ENCODE measurements around the gene PHYHIPL.

GRCh38 chr10:59290448-59290847 lies 114.0 kb downstream of the PHYHIPL start:
- TF ChIP-seq CTCF (IDR thresholded peaks at IDR 0.05): no peak
- no peak for TF ChIP-seq POLR2A (IDR thresholded peaks at IDR 0.05)

All from heart left ventricle (tissue), 13 donors.